HG02870 (cell line): ENCODE measurements around the gene ZNF536.
"Not testable (repeated sequence)": the region's sequence is repeated elsewhere in the genome, so short reads cannot be mapped to it uniquely, and the experiment has no call there.

Experiments
- ATAC-seq: cut with Tn5 transposase; IDR thresholded peaks from one replicate; pipeline ENCODE4 v1.9.1; 2021; ENCODE audit warnings: mild to moderate bottlenecking, moderate library complexity; ENCODE audit not compliant: unreplicated experiment

The ZNF536 gene

DNA sequence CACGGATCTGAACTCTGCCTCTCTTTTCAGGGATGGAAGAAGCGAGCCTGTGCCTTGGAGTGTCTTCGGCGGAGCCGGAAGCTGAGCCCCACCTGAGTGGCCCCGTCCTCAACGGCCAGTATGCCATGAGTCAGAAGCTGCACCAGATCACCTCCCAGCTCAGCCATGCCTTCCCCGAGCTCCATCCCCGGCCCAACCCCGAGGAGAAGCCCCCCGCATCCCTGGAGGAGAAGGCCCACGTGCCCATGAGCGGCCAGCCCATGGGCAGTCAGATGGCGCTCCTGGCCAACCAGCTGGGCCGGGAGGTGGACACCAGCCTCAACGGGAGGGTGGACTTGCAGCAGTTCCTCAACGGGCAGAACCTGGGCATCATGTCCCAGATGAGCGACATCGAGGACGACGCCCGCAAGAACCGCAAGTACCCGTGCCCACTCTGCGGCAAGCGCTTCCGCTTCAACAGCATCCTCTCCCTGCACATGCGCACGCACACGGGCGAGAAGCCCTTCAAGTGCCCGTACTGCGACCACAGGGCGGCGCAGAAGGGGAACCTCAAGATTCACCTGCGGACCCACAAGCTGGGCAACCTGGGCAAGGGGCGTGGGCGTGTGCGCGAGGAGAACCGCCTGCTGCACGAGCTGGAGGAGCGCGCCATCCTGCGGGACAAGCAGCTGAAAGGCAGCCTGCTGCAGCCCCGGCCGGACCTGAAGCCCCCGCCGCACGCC lies 71.5 kb downstream of the ZNF536 start:
- ATAC-seq = no peak

DNA sequence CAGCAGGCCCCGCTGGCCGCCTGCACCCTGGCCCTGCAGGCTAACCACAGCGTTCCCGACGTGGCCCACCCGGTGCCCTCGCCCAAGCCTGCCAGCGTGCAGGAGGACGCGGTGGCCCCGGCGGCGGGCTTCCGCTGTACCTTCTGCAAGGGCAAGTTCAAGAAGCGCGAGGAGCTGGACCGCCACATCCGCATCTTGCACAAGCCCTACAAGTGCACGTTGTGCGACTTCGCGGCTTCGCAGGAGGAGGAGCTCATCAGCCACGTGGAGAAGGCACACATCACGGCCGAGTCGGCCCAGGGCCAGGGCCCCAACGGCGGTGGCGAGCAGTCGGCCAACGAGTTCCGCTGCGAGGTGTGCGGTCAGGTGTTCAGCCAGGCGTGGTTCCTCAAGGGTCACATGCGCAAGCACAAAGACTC lies 72.1 kb downstream of the ZNF536 start:
- no peak for ATAC-seq

DNA sequence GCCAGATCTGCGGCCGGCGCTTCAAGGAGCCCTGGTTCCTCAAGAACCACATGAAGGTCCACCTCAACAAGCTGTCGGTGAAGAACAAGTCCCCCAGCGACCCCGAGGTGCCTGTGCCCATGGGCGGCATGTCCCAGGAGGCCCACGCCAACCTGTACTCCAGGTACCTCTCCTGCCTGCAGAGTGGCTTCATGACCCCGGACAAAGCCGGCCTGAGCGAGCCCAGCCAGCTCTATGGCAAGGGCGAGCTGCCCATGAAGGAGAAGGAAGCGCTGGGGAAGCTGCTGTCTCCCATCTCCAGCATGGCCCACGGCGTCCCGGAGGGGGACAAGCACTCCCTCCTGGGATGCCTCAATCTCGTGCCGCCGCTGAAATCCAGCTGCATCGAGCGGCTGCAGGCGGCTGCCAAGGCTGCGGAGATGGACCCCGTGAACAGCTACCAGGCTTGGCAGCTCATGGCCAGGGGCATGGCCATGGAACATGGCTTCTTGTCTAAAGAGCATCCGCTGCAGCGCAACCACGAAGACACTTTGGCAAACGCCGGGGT lies 72.6 kb downstream of the ZNF536 start:
- ATAC-seq = no peak

DNA sequence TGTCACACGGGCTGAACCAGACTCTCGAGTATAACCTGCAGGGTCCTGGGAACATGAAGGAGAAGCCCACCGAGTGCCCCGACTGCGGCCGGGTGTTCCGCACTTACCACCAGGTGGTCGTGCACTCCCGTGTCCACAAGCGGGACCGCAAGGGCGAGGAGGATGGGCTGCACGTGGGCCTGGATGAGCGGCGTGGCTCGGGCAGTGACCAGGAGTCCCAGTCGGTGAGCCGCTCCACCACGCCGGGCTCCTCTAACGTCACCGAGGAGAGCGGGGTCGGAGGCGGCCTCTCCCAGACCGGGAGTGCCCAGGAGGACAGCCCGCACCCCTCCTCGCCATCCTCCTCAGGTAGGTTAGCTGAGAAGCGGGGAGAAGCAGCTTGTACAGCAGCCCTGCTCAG lies 73.2 kb downstream of the ZNF536 start:
- ATAC-seq = no peak

GRCh38 chr19:30446120-30446519 lies 73.9 kb downstream of the ZNF536 start:
- ATAC-seq = not testable (repeated sequence)

DNA sequence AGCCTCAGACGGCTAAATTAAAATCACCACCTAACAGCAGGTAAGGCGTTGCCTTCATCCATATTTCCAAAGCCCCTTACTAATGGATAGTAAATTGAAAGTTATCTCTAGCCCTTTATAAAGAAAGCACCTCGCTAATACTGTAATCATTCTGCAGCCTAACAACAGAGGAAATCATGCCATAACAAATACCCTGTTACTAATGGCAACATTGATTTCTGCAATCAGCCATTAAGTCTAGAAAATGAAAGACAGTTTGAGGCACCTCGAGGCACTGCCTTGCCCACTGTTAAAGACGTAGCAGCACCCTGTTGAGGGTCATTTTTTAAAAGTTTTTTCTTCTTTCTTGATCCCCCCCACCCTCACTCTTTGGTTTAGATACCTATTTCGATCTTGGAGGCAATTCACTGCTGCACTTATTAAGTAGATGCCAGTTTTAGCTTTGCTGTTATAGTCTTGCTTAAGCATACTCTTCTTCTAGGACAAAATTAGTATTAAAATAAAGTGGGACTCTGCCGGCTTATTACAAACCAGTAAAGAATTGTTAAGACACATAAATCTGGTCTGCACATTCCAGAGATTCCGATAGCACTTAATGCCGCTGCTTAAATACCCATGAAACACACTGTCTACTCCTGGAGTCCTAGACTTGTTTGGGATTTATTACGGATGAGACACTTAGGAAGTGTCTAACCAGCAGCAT lies 74.8 kb downstream of the ZNF536 start:
- no peak for ATAC-seq

DNA sequence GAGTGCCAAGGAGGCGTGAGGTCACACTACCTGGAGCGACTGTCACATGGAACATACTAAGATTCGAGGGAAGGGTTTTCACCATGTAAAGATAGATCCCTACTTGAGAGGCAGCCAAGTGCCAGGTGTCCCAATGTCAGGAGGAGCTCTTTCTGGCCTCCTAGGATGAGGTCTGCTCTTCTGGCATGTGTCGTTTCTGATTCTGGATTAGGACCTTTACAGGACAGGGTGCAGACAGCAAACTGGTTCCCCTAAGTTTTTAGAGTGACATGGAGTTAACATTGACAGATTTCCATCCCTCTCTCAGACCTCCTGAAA lies 75.3 kb downstream of the ZNF536 start:
- no peak for ATAC-seq

- no peak for ATAC-seq
Measured at GRCh38 chr19:30448386-30449077, 76.3 kb downstream of the ZNF536 start.

DNA sequence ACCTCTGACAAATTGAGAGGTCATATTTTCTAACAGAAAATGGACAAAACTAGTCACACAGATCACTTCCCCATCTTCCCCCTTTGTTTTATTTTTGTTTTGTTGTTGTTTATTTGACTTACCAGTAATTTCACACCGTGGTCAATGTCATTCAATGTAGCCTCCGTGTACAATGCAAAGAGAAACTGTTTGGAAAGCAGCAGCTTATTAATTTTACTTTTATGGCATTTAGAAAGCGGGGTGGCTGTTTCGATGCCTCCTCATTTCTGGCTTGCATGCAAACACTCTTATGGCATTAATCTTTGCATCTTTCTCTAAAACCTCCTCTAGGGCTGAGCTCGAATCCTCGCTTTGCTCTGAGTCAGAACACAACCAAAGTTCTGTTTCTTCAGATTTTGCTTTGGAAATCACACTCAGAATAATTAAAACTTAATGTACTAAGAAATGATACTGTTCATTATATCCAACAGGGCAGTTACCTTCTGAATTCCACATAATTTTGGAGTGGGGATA lies 77.0 kb downstream of the ZNF536 start:
- ATAC-seq = no peak

- no peak for ATAC-seq
Measured at GRCh38 chr19:30449673-30450072, 77.5 kb downstream of the ZNF536 start.

DNA sequence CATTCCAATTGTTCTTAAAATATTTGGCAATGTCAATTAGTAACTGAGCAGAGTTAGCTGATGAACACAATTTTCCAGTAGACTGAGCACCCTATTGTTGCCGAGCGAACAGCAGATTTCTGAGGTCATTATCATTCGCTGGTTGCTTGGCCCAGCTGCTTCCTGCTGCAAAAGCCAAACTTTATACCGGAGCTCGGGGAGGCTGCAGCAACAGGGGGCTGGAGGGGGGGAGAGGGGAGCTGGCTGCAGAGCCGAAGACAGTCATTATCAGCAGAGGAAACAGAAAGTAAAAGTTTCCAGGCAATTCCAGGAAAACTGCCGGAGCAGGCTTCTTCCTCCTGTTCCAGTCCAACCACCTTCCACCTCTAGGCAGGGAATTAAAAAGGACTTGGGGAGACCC lies 77.9 kb downstream of the ZNF536 start:
- ATAC-seq = no peak

DNA sequence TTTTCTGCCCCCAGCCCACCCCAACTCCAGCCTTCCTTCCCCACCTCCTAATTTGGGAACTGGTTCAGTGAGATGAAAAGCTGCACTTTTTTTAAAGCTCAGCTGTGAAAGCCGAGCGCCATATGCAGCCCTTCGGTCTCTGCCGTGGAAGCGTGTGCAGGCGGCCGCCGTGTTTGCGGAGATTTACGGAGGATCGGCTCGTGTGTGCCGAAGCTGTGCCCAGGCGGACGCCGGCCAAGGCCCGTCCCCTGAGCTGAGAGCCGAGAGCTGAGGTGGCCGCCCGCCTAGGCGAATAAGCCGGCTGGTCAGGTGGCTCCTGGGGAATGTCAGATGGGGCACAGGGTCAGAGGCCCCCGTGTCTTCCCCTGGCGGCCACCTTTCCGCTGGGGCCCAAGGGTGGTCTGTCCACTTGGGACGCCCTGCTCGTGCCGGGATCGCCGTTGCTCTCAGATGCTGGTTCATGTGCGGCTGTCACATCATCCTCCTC lies 78.7 kb downstream of the ZNF536 start:
- ATAC-seq = no peak

- ATAC-seq = no peak
Measured at GRCh38 chr19:30452931-30453330, 80.7 kb downstream of the ZNF536 start.

DNA sequence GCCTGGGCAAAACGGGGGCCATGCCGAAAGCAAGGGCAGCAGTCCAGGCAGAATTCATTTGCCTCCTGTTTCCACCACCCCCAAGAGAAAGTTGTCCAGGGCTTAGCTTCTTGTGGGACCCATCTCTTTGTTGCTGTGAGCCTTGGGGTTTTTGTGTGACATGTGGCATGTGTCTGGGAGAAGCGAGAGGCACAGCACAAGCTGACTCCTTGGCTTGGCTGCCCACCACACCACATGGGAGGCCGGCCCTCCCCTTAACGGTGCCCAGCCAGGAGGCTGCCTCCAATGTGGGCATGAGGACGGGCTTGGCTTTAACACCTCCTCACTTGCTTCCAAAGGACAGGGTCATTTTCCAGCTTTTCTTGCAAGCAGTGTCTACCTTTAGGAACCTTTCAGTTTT lies 81.6 kb downstream of the ZNF536 start:
- no peak for ATAC-seq

- no peak for ATAC-seq
Measured at GRCh38 chr19:30455881-30456280, 83.7 kb downstream of the ZNF536 start.

- ATAC-seq = no peak
Measured at GRCh38 chr19:30457484-30457883, 85.3 kb downstream of the ZNF536 start.

DNA sequence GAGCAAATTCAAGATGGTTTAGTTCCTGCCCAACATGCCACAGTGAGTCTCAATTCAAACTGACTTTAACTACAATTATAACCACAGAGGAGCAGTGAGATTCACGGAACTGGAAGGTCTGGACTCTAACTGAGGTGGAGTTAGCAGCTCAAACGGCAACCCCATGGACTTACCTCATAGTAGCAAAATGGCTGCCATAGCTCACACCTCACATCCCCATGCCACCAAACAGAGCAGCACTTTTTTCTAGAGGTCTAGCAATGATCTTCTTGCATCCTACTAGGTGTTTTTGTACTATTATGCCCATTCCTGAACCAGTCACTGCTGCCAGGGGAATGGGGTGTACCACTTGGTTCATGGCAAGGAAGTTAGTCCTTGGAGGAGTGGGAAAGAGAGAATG lies 87.7 kb downstream of the ZNF536 start:
- no peak for ATAC-seq

DNA sequence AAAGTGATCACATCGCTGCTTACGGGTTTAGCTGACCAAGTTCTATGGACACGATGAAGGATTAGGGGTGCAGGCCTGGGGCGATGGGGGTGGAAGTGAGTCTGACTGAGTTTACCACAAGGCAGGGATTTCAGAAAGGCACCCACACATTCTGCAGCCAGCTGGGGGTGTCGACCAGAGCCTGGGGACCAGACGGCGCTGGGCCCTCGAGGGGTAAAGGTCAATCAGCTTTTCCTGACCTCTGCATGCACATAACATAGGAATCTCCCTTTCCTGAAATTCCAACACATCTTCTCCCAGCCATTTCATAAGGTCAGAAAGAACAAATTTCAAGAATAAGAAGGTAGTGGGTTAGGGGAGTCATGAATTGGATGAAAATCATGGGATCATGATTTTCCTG lies 92.0 kb downstream of the ZNF536 start:
- ATAC-seq = no peak

DNA sequence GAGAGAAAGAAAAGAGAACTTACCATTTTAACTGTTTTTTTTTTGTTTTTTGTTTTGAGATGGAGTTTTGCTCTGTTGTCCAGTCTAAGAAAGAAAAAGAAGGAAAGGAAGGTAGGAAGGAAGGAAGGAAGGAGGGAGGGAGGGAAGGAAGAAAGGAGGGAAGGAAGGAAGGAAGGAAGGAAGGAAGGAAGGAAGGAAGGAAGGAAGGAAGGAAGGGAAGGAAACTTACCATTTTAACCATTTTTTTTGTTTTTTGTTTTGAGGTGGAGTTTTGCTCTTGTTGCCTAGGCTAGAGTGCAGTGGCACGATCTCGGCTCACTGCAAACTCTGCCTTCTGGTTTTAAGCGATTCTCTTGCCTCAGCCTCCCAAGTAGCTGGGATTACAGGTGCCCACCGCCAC lies 94.4 kb downstream of the ZNF536 start:
- not testable (repeated sequence) for ATAC-seq

DNA sequence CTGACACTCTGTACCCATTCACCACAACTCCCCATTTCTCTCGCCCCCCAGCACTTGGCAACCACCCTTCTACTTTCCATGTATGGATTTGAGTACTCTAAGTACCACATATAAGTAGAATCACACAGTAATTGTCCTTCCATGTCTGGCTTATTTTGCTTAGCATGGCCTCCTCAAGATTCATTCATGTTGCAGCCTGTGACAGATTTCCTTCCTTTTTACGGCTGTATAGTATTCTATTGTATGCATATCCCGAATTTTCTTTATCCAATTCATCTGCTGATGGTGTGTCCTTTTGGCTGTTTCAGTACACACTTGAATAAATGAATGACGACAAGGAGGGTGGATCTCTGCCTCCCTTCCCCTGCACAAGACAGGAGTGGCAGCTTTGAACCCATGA lies 95.1 kb downstream of the ZNF536 start:
- no peak for ATAC-seq

GRCh38 chr19:30469774-30470173 lies 97.6 kb downstream of the ZNF536 start:
- ATAC-seq = no peak

DNA sequence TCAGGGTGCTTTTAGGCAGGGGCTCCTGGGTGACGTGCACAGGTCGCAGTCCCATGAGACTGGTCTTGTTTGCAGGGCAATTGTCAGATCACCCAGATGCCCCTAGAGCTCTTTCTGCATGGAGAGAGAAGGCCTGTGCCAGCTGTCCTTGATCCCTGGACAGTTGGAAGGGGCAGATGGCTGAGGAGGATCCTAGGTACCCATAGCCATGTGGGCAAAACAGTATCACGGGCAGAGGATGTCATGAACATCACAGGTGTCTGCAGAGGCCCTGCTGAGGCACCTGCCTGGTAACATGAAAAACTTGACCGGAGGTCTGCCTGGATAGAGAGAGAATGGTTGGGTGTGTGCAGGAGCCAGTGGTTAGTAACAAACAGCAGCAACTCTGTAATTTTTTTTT lies 99.3 kb downstream of the ZNF536 start:
- no peak for ATAC-seq
